ENCODE results near the gene ADTRP. TPM values are rescaled to one million over a fixed set of nuclear protein-coding genes. Genes with fewer than 3 reads are reported as not detected.

Gene ADTRP
- total and polyA plus RNA-seq, 2 donors (not counting 1 experiment from before 2014, with no cell fraction given), result 0.18 to 1.2 TPM

DNA sequence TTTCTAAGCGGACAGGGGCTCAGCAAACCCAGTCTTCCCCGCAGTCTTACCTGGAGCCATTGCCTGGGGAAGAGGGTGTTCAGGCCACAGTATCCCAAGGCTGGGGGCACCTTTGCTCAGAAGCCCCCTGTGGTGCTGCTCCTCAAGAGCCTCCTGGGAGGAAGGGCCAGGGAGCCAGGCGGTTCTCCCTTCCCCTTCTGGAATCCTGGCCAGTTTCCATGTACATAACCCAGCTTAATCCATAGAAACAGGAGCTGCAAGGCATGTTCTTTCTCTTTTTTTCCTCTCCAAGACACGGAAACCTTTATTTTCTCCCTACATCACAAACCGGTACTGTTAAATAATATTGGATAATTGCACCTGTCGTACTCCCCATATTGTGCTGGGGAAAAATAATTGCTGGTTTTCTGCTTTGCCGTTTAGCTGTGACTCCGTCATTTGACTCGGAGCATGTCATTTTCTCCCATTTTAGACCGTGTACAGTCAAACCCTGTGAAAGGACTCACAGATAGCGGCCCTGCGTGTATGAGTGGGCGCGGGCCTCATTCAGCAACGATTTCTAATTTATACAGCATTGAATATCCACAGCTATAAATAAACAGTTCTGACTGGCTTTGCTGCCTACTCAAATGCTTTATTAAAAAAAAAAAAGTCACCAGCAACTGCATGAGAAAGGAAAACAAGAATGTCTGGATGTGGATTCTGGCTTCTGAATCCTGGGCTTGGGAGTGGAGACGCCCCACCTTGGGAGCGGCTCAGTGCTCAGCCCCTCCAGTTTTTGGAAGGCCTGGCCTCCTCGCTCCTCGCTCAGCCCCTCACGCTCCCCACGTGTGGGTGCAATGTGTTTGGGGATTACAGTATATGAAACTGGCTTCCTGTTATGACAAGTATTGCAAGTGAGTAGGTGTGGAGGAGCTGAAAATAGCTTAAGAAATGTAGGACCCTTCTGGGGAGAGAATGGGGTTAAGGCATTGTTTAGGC lies 67.3 kb downstream of the ADTRP start:
- POLR2A ChIA-PET, result no interaction called here
- Histone ChIP-seq H3K4me3 (ENCODE audit: control extremely low read depth in 1 of 5, extremely low read depth in 1 of 5, insufficient read depth in 1 of 5, low read depth in 2 of 5, low read length in 4 of 5) (no peak overlapping the region), H3K4me1 (ENCODE audit: control insufficient read depth in 2 of 2, insufficient read depth in 2 of 2, low read length in 2 of 2) (peaks cover 8 to 21% of the 10 kb centered on the region in 2 donors), H3K9ac (ENCODE audit: low read length) (no peak overlapping the region), H4K20me1 (ENCODE audit: control insufficient read depth, insufficient read depth, low read length, poor library complexity, severe bottlenecking) (no peaks in the 10 kb centered on the region), H3K79me2 (ENCODE audit: control insufficient read depth, insufficient read depth, low read length) (no peaks in the 10 kb centered on the region), H3K27me3 (replicated peaks in 1 of 4; ENCODE audit: control extremely low read depth in 1 of 4, control insufficient read depth in 3 of 4, insufficient read depth in 4 of 4, low read length in 3 of 4) (no peaks in the 10 kb centered on the region), H3K9me3 (ENCODE audit: control extremely low read depth in 1 of 3, control insufficient read depth in 2 of 3, insufficient read depth in 1 of 3, low read length in 2 of 3) (no peaks in the 10 kb centered on the region), H2AFZ (ENCODE audit: insufficient read depth, low read depth, low read length, poor library complexity, severe bottlenecking) (no peak overlapping the region), H3K4me2 (replicated peaks; ENCODE audit: low read depth, low read length, poor library complexity, severe bottlenecking) (no peak overlapping the region), H3K27ac (ENCODE audit: low read length in 2 of 2) (no peak overlapping the region), H3K36me3 (replicated peaks in 1 of 2; ENCODE audit: control extremely low read depth in 1 of 2, control insufficient read depth in 1 of 2, extremely low read depth in 1 of 2, insufficient read depth in 2 of 2, low read length in 1 of 2) (no peaks in the 10 kb centered on the region)
- Mint-ChIP-seq H3K27me3 (no peaks in the 10 kb centered on the region), H3K4me3 (no peak overlapping the region), H3K4me1 (peaks cover 31% of the 10 kb centered on the region), H3K27ac (no peak overlapping the region), H3K9me3 (ENCODE audit: insufficient read depth) (no peaks in the 10 kb centered on the region)
- 87% methylated on average over 8 of the region's 21 CpGs for WGBS (ENCODE audit: insufficient coverage)
- no peak for DNase-seq
- no peak for ATAC-seq (ENCODE audit: low read depth)
- CTCF ChIA-PET, result no interaction called here
- intact Hi-C loops (cut with micrococcal nuclease), result no loop called here
- TF ChIP-seq EZH2 (IDR thresholded peaks at IDR 0.05; ENCODE audit: borderline replicate concordance, insufficient read depth, low read depth, low read length, poor library complexity, severe bottlenecking), result no peak
- TF ChIP-seq, protein P1, sequence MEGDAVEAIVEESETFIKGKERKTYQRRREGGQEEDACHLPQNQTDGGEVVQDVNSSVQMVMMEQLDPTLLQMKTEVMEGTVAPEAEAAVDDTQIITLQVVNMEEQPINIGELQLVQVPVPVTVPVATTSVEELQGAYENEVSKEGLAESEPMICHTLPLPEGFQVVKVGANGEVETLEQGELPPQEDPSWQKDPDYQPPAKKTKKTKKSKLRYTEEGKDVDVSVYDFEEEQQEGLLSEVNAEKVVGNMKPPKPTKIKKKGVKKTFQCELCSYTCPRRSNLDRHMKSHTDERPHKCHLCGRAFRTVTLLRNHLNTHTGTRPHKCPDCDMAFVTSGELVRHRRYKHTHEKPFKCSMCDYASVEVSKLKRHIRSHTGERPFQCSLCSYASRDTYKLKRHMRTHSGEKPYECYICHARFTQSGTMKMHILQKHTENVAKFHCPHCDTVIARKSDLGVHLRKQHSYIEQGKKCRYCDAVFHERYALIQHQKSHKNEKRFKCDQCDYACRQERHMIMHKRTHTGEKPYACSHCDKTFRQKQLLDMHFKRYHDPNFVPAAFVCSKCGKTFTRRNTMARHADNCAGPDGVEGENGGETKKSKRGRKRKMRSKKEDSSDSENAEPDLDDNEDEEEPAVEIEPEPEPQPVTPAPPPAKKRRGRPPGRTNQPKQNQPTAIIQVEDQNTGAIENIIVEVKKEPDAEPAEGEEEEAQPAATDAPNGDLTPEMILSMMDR (IDR thresholded peaks at IDR 0.05), result no peak

DNA sequence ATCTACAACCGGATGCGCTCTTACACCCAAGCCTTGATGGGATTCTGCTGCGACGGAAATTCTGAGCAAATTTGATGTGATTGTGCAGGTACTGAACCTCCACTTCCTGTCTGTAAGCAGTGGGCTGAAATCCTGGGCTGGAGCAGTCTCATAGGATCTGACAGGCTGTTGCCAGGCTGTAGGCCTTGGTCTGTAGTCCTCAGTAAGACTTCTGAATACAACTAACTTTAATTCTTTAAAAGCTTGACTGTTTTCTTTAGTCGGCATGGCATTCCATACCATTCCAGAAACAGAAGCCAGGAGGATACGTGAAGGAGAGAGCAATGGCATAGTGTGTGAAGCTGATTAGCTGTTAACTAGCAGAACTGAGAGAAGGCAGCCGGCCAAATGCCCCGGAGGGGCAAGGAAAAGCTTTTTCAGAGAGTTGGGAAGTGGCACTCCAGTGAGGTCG lies 68.3 kb downstream of the ADTRP start:
- 77% methylated on average over 8 of the region's 9 CpGs for WGBS (ENCODE audit: insufficient coverage)
- TF ChIP-seq, protein P1 (IDR thresholded peaks at IDR 0.05), result no peak
- TF ChIP-seq EZH2 (IDR thresholded peaks at IDR 0.05; ENCODE audit: borderline replicate concordance, insufficient read depth, low read depth, low read length, poor library complexity, severe bottlenecking), result no peak
- DNase-seq (no peak), ATAC-seq (ENCODE audit: low read depth) (no peak)
- Histone ChIP-seq H3K9me3 (ENCODE audit: control extremely low read depth in 1 of 3, control insufficient read depth in 2 of 3, insufficient read depth in 1 of 3, low read length in 2 of 3) (no peaks in the 10 kb centered on the region), H3K36me3 (replicated peaks in 1 of 2; ENCODE audit: control extremely low read depth in 1 of 2, control insufficient read depth in 1 of 2, extremely low read depth in 1 of 2, insufficient read depth in 2 of 2, low read length in 1 of 2) (no peaks in the 10 kb centered on the region), H2AFZ (ENCODE audit: insufficient read depth, low read depth, low read length, poor library complexity, severe bottlenecking) (no peak overlapping the region), H3K27ac (ENCODE audit: low read length in 2 of 2) (no peak overlapping the region), H3K79me2 (ENCODE audit: control insufficient read depth, insufficient read depth, low read length) (no peaks in the 10 kb centered on the region), H4K20me1 (ENCODE audit: control insufficient read depth, insufficient read depth, low read length, poor library complexity, severe bottlenecking) (no peaks in the 10 kb centered on the region), H3K4me1 (ENCODE audit: control insufficient read depth in 2 of 2, insufficient read depth in 2 of 2, low read length in 2 of 2) (peaks cover 8 to 21% of the 10 kb centered on the region in 2 donors), H3K4me3 (ENCODE audit: control extremely low read depth in 1 of 5, extremely low read depth in 1 of 5, insufficient read depth in 1 of 5, low read depth in 2 of 5, low read length in 4 of 5) (no peak overlapping the region), H3K27me3 (replicated peaks in 1 of 4; ENCODE audit: control extremely low read depth in 1 of 4, control insufficient read depth in 3 of 4, insufficient read depth in 4 of 4, low read length in 3 of 4) (no peaks in the 10 kb centered on the region), H3K4me2 (replicated peaks; ENCODE audit: low read depth, low read length, poor library complexity, severe bottlenecking) (no peak overlapping the region), H3K9ac (ENCODE audit: low read length) (no peak overlapping the region)
- intact Hi-C loops (cut with micrococcal nuclease), result no loop called here
- no peak overlapping the region for H3K4me3 Mint-ChIP-seq
- H3K4me1 Mint-ChIP-seq, result peaks cover 31% of the 10 kb centered on the region
- ChIA-PET CTCF (interaction anchor here (1.1 to 1.5 kb wide), 2 partner anchors 365 to 523 kb away, joined by 4 to 5 read pairs; no protein-coding TSS in a partner anchor), POLR2A (no interaction called here)
- no peaks in the 10 kb centered on the region for H3K9me3 Mint-ChIP-seq (ENCODE audit: insufficient read depth)
- H3K27ac Mint-ChIP-seq, result no peak overlapping the region
- H3K27me3 Mint-ChIP-seq, result no peaks in the 10 kb centered on the region

All from B cell (primary cell).